Body of pancreas (tissue), 4 donors: ENCODE measurements around the gene CREG2. TPM values are rescaled to one million over a fixed set of nuclear protein-coding genes. Genes with fewer than 3 reads are reported as not detected.
A peak's percentile ranks its signal among the peaks of the same experiment; 100 is the strongest.

Experiments
- ATAC-seq: fragments of 150-250 bp; one replicate; pipeline ENCODE4 v1.9.1; 2016
- DNase-seq, 4 donors: peaks; one replicate each; pipeline ENCODE4 v3.0.0-alpha.2; 2019
- H3K27ac ChIP-seq, 4 donors: fragments of 200-600 bp; sonication (generic); 1 replicate in 3 of 4; 2 replicates in 1 of 4; pipeline versions ENCODE4 v1.5.1 to v1.6.1; 2016 to 2019; ENCODE audit warnings: mild to moderate bottlenecking in 1 of 4, mixed read lengths in 1 of 4, moderate library complexity in 1 of 4
- H3K27me3 ChIP-seq, 2 donors: fragments of 200-600 bp; sonication (generic); one replicate each; pipeline ENCODE4 v1.6.0; 2016; ENCODE audit warnings: mild to moderate bottlenecking in 1 of 2
- H3K36me3 ChIP-seq, 2 donors: fragments of 200-600 bp; sonication (generic); replicated peaks in 1 of 2; 2 replicates each; pipeline ENCODE4 v1.5.1; 2016; ENCODE audit warnings: low read depth in 2 of 2; ENCODE audit not compliant: insufficient read depth in 1 of 2
- H3K4me1 ChIP-seq: fragments of 200-600 bp; sonication (generic); one replicate; pipeline ENCODE4 v1.6.0; 2016
- H3K4me3 ChIP-seq, 2 donors: fragments of 200-600 bp; sonication (generic); 1 replicate in 1 of 2; 2 replicates in 1 of 2; pipeline ENCODE4 v1.5.1; 2016 to 2019
- H3K9me3 ChIP-seq, 3 donors: fragments of 200-600 bp; sonication (generic); 1 replicate in 2 of 3; 2 replicates in 1 of 3; pipeline ENCODE4 v1.5.1; 2016
- CTCF ChIP-seq, 7 experiments: fragments of 450-650 bp in 4 of 7; fragments of 200-600 bp in 3 of 7; sonication (generic) in 3 of 7; IDR thresholded peaks; one replicate each; pipeline ENCODE4 v1.5.1; 2016 to 2019; ENCODE audit warnings: antibody characterized with exemption in 7 of 7
- POLR2A ChIP-seq, 3 donors: fragments of 450-650 bp; IDR thresholded peaks; one replicate each; pipeline ENCODE4 v1.6.1; 2016; ENCODE audit warnings: antibody characterized with exemption in 3 of 3, mild to moderate bottlenecking in 2 of 3
- WGBS, 2 donors: methylation state at CpG; one replicate each; pipeline ENCODE4 v1.1.5; 2017; 5-methylcytosine and 5-hydroxymethylcytosine counted together
- intact Hi-C: fragments of 100-400 bp; cut with DNase I; formaldehyde crosslinking; loops from one replicate; pipeline ENCODE4 v1.15.1; 2023
- total RNA-seq, 2 donors: library from RNA; depleted of rRNA; stranded (reverse); fragments of >200 nt; gene quantifications; one replicate each; pipeline ENCODE4 v1.1.0, GENCODE V29; 2016

The CREG2 gene
- total RNA-seq, 2 donors from 2014 or later: not detected

GRCh38 chr2:101427240-101427639 is 39.9 kb upstream of the CREG2 start:
- intact Hi-C loops: no loop called here

GRCh38 chr2:101426822-101427221 is 39.5 kb upstream of the CREG2 start:
- 77 to 79% methylated on average over 7 of the region's 7 CpGs for WGBS, 2 donors
- ATAC-seq: no peak
- TF ChIP-seq CTCF (IDR thresholded peaks at IDR 0.05) (no peak), POLR2A (IDR thresholded peaks at IDR 0.05) (no peak)

More at GRCh38 chr2:101427240-101427639, 39.9 kb upstream of the CREG2 start:
- DNase-seq: no peak
- TF ChIP-seq POLR2A (IDR thresholded peaks at IDR 0.05) (no peak), CTCF (IDR thresholded peaks at IDR 0.05) (no peak)
- WGBS, 2 donors: 89 to 96% methylated on average over 7 of the region's 7 CpGs
- Histone ChIP-seq H3K4me1 (no peaks in the 10 kb centered on the region), H3K4me3 (no peak overlapping the region), H3K9me3 (no peaks in the 10 kb centered on the region), H3K27ac (no peak overlapping the region), H3K27me3 (no peaks in the 10 kb centered on the region), H3K36me3 (no peaks in the 10 kb centered on the region)
- ATAC-seq: no peak

GRCh38 chr2:101420623-101421022 is 33.3 kb upstream of the CREG2 start:
- intact Hi-C loops: no loop called here
- Histone ChIP-seq H3K4me1 (no peaks in the 10 kb centered on the region), H3K27me3 (no peaks in the 10 kb centered on the region), H3K36me3 (no peaks in the 10 kb centered on the region), H3K27ac (no peak overlapping the region), H3K9me3 (no peaks in the 10 kb centered on the region), H3K4me3 (no peak overlapping the region)
- DNase-seq: no peak
- no peak for ATAC-seq
- 69 to 77% methylated on average over 4 of the region's 4 CpGs for WGBS, 2 donors
- TF ChIP-seq CTCF (IDR thresholded peaks at IDR 0.05) (no peak), POLR2A (IDR thresholded peaks at IDR 0.05) (no peak)

More at GRCh38 chr2:101426822-101427221, 39.5 kb upstream of the CREG2 start:
- Histone ChIP-seq H3K36me3 (no peaks in the 10 kb centered on the region), H3K27ac (no peak overlapping the region), H3K4me1 (no peaks in the 10 kb centered on the region), H3K27me3 (no peaks in the 10 kb centered on the region), H3K4me3 (no peak overlapping the region), H3K9me3 (no peaks in the 10 kb centered on the region)
- intact Hi-C loops: no loop called here
- no peak for DNase-seq

- no peaks in the 10 kb centered on the region for H3K4me1 ChIP-seq
- intact Hi-C loops: loop anchor here (10.0 kb wide), 1 partner anchor 416 kb away; no protein-coding TSS in a partner anchor
- H3K4me3 ChIP-seq: no peak overlapping the region
- peak; percentile 49 to 74 (median 64) for DNase-seq
- H3K9me3 ChIP-seq: no peaks in the 10 kb centered on the region
- no peaks in the 10 kb centered on the region for H3K36me3 ChIP-seq
- TF ChIP-seq CTCF (IDR thresholded peaks at IDR 0.05) (peak; percentile 50 to 69 (median 59)), POLR2A (IDR thresholded peaks at IDR 0.05) (no peak)
- H3K27ac ChIP-seq: no peak overlapping the region
- ATAC-seq: peak; percentile 65
- no peaks in the 10 kb centered on the region for H3K27me3 ChIP-seq
- 72 to 74% methylated on average over 10 of the region's 10 CpGs for WGBS, 2 donors
Measured at GRCh38 chr2:101419096-101419663, 31.9 kb upstream of the CREG2 start.
